Tibial nerve (tissue), 4 donors: ENCODE data around the gene ADGRG6.

Experiments used
- EP300 ChIP-seq, 2 donors: sonication (generic); formaldehyde crosslinking; IDR thresholded peaks; one replicate each; pipeline ENCODE4 v1.6.1; 2017; ENCODE audit warnings: antibody characterized with exemption in 2 of 2, mild to moderate bottlenecking in 1 of 2
- TF ChIP-seq, protein P1 (sequence below), 5 experiments: fragments of 200-600 bp in 3 of 5; fragments of 450-650 bp in 2 of 5; sonication (generic) in 3 of 5; IDR thresholded peaks; one replicate each; pipeline ENCODE4 v1.5.1; 2016 to 2019; ENCODE audit warnings: antibody characterized with exemption in 5 of 5, mild to moderate bottlenecking in 3 of 5, moderate library complexity in 2 of 5

DNA sequence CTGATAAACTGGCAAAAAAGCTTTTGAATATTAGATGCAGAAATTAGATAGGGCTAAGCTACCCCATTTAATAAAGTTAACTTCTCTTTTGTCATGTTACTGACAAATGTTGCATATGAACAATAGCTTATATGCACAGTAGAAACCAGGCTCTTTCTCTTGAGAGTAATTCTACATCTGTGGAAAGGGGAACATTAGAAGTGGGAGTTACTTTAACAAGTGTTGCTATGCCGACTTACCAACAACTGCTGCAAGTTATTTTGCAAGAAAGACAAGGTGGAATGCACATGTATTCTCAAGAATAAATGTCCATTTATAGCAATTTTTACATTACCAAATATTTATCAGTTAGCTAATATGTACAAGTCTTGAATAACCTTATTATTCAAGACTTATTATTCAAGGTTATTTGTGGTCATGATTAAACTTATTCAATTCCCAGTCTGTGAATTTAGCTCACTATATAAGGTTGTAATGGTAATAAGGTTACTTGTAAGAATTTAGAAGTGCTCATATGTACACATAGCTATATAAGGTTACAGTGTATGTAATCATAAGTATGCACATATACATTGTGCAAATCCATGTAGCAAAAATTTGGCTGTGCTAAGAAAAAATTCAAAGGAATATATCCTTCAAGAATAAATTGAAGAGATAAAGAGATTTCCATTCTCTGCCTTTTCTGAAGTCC lies 38.3 kb downstream of the ADGRG6 start:
- TF ChIP-seq, protein P1, sequence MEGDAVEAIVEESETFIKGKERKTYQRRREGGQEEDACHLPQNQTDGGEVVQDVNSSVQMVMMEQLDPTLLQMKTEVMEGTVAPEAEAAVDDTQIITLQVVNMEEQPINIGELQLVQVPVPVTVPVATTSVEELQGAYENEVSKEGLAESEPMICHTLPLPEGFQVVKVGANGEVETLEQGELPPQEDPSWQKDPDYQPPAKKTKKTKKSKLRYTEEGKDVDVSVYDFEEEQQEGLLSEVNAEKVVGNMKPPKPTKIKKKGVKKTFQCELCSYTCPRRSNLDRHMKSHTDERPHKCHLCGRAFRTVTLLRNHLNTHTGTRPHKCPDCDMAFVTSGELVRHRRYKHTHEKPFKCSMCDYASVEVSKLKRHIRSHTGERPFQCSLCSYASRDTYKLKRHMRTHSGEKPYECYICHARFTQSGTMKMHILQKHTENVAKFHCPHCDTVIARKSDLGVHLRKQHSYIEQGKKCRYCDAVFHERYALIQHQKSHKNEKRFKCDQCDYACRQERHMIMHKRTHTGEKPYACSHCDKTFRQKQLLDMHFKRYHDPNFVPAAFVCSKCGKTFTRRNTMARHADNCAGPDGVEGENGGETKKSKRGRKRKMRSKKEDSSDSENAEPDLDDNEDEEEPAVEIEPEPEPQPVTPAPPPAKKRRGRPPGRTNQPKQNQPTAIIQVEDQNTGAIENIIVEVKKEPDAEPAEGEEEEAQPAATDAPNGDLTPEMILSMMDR (IDR thresholded peaks at IDR 0.05) = no peak
- TF ChIP-seq EP300 (IDR thresholded peaks at IDR 0.05) = no peak
